Activated CD8-positive, alpha-beta memory T cell treated with anti-CD3 and anti-CD28 coated beads, Interleukin-2, amount 10 ng/mL, durations not matched to agents 7 days and 5 days (primary cell): ENCODE results near the gene UNC5B. TPM values are rescaled to one million over a fixed set of nuclear protein-coding genes. Genes with fewer than 3 reads are reported as not detected.

Experiments used
- ATAC-seq: fragments of 150-1000 bp; cut with Tn5 transposase; one replicate; pipeline ENCODE4 v1.10.0; 2021; ENCODE audit warnings: moderate library complexity
- CTCF ChIA-PET: fragments of 350-600 bp; sonication (Branson Sonifier 250); formaldehyde crosslinking; loops from one replicate; lab custom pipeline; 2021; ENCODE audit warnings: antibody characterized with exemption; lab: Charles Lee
- DNase-seq: peaks from one replicate; pipeline ENCODE4 v3.0.0-alpha.2; 2020
- H3K27ac Mint-ChIP-seq: one replicate; pipeline ENCODE4 v1.8.0; 2021; ENCODE audit warnings: mild to moderate bottlenecking, mixed read lengths
- H3K27me3 Mint-ChIP-seq: one replicate; pipeline ENCODE4 v1.8.0; 2021; ENCODE audit warnings: mixed read lengths
- H3K36me3 Mint-ChIP-seq: one replicate; pipeline ENCODE4 v1.8.0; 2021; ENCODE audit warnings: mild to moderate bottlenecking, mixed read lengths
- H3K4me1 Mint-ChIP-seq: one replicate; pipeline ENCODE4 v1.8.0; 2021; ENCODE audit warnings: mixed read lengths
- H3K4me3 Mint-ChIP-seq: one replicate; pipeline ENCODE4 v1.8.0; 2021; ENCODE audit warnings: mild to moderate bottlenecking, moderate library complexity, mixed read lengths
- H3K9me3 Mint-ChIP-seq: one replicate; pipeline ENCODE4 v1.8.0; 2022; ENCODE audit warnings: low read depth, mixed read lengths
- total RNA-seq, 2 experiments: library from RNA; stranded (reverse); gene quantifications; one replicate each; pipeline ENCODE4 v1.2.3, GENCODE V29; 2021

Gene UNC5B
- total RNA-seq, 2 experiments from 2014 or later: 0.06 TPM; not detected in 1

DNA sequence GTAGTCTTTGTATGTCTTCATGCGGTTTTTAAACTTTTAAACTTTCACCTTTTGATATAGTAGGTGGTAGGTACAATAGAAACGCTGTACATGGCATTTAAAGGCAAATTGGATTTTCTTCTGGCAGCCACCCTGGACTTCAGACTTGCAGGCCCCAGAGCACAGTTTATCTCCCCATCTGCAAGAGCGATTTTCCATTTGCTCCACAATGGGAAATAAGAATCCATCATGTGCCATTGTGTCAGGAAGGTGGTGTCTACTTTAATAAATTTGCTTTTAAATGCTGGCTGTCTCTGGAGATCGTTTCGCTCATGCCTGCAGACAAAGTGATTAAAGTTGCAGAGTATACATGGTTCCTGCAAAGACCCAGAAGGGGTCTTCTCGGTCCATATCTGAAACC is 38.9 kb downstream of the UNC5B start:
- DNase-seq (no peak), ATAC-seq (no peak)
- Mint-ChIP-seq H3K27ac (no peak overlapping the region), H3K9me3 (no peaks in the 10 kb centered on the region), H3K4me1 (no peaks in the 10 kb centered on the region), H3K27me3 (no peaks in the 10 kb centered on the region), H3K36me3 (no peaks in the 10 kb centered on the region), H3K4me3 (no peak overlapping the region)
- CTCF ChIA-PET: no interaction called here

- ATAC-seq (no peak), DNase-seq (no peak)
- no peaks in the 10 kb centered on the region for H3K36me3 Mint-ChIP-seq
- no peaks in the 10 kb centered on the region for H3K4me1 Mint-ChIP-seq
- H3K27me3 Mint-ChIP-seq: no peaks in the 10 kb centered on the region
- H3K4me3 Mint-ChIP-seq: no peak overlapping the region
- CTCF ChIA-PET: no interaction called here
- no peaks in the 10 kb centered on the region for H3K9me3 Mint-ChIP-seq
- H3K27ac Mint-ChIP-seq: no peak overlapping the region
Measured at GRCh38 chr10:71252220-71252619, 39.9 kb downstream of the UNC5B start.

GRCh38 chr10:71253981-71254818 is 41.8 kb downstream of the UNC5B start:
- CTCF ChIA-PET: no interaction called here
- H3K9me3 Mint-ChIP-seq: no peaks in the 10 kb centered on the region
- no peaks in the 10 kb centered on the region for H3K27me3 Mint-ChIP-seq

DNA sequence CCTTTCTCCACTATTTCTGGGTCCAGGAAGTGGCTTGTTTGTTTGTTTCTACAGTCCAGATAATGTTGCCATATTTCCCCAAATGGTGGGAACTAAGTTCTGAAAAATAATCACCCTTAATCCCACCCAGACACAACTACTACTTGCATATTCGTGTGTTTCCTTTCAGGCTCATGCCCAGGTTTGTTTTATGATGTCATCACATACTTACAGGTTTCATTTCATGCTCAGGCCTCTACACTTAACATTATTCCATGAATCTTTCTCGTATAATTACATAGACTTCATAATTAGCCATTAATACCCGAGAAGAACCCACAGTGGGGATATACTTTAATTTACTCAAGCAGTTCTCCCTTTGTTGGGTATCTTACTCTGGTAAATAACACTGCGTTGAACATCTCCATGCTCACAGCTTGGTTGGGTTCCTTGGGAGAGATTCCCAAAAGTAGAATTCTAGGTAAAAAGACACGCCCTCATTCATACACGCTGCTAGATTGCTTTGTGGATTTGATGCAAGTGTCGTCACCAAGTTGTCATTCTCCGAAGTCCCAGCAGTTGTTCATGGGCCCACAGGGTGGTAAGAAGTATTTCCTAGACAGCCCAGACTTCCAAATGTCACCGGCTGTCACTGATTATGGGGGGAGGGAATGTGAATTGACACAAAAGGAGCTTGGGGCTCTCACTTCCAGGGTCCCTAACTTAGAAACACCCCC is 42.6 kb downstream of the UNC5B start:
- H3K36me3 Mint-ChIP-seq: no peaks in the 10 kb centered on the region
- ATAC-seq (no peak), DNase-seq (no peak)
- no peaks in the 10 kb centered on the region for H3K27me3 Mint-ChIP-seq
- H3K27ac Mint-ChIP-seq: no peak overlapping the region
- no peak overlapping the region for H3K4me3 Mint-ChIP-seq
- CTCF ChIA-PET: no interaction called here
- H3K4me1 Mint-ChIP-seq: no peaks in the 10 kb centered on the region
- H3K9me3 Mint-ChIP-seq: no peaks in the 10 kb centered on the region

More at GRCh38 chr10:71253981-71254818, 41.8 kb downstream of the UNC5B start:
- no peak overlapping the region for H3K27ac Mint-ChIP-seq
- no peaks in the 10 kb centered on the region for H3K36me3 Mint-ChIP-seq
- DNase-seq (no peak), ATAC-seq (no peak)
- H3K4me3 Mint-ChIP-seq: no peak overlapping the region
- no peaks in the 10 kb centered on the region for H3K4me1 Mint-ChIP-seq

- no peak overlapping the region for H3K4me3 Mint-ChIP-seq
- H3K4me1 Mint-ChIP-seq: no peaks in the 10 kb centered on the region
- no peaks in the 10 kb centered on the region for H3K9me3 Mint-ChIP-seq
- H3K27ac Mint-ChIP-seq: no peak overlapping the region
- CTCF ChIA-PET: no interaction called here
- DNase-seq (no peak), ATAC-seq (no peak)
- H3K36me3 Mint-ChIP-seq: no peaks in the 10 kb centered on the region
- no peaks in the 10 kb centered on the region for H3K27me3 Mint-ChIP-seq
Measured at GRCh38 chr10:71255550-71255807, 43.1 kb downstream of the UNC5B start.

GRCh38 chr10:71255808-71256660 is 43.7 kb downstream of the UNC5B start:
- no peak for ATAC-seq

DNA sequence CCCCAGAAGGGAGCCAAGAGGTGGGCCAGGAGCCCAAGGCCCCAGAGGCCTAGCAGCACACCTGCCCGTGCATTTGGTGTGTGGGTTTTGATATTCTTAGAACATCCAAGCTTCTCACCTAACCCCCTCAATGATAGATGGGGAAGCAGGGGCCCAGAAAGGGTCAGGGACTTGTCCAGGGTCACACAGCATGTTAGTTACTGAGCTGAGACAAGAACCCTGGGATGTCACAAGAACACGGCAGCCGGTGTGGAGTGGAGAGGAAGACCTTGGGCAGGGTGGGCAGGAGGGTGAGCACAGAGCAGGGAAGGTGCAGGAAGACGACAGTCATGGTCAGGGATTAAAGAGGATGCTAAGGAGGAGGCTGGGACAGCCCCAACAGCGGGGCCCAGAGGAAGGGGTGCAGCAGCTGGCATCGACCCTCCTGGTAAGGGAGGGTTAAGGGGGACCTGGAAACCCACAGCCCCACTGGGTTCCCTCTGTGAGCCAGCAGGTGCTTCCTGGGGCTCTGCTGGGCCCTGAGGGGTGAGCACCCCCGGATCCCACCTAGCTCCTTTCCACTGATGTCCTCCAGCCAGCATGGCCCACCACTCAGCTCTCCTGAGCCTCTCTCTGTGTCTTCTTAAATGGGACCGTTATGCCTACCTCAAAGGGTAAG is 44.4 kb downstream of the UNC5B start:
- Mint-ChIP-seq H3K27ac (no peak overlapping the region), H3K4me3 (no peak overlapping the region), H3K27me3 (no peaks in the 10 kb centered on the region), H3K9me3 (no peaks in the 10 kb centered on the region), H3K36me3 (no peaks in the 10 kb centered on the region), H3K4me1 (no peaks in the 10 kb centered on the region)
- ATAC-seq: no peak
- DNase-seq: no peak
- CTCF ChIA-PET: no interaction called here

More at GRCh38 chr10:71255808-71256660, 43.7 kb downstream of the UNC5B start:
- DNase-seq: no peak
- no peak overlapping the region for H3K27ac Mint-ChIP-seq
- H3K36me3 Mint-ChIP-seq: no peaks in the 10 kb centered on the region
- H3K9me3 Mint-ChIP-seq: no peaks in the 10 kb centered on the region
- no peaks in the 10 kb centered on the region for H3K4me1 Mint-ChIP-seq
- CTCF ChIA-PET: no interaction called here
- no peak overlapping the region for H3K4me3 Mint-ChIP-seq
- H3K27me3 Mint-ChIP-seq: no peaks in the 10 kb centered on the region

DNA sequence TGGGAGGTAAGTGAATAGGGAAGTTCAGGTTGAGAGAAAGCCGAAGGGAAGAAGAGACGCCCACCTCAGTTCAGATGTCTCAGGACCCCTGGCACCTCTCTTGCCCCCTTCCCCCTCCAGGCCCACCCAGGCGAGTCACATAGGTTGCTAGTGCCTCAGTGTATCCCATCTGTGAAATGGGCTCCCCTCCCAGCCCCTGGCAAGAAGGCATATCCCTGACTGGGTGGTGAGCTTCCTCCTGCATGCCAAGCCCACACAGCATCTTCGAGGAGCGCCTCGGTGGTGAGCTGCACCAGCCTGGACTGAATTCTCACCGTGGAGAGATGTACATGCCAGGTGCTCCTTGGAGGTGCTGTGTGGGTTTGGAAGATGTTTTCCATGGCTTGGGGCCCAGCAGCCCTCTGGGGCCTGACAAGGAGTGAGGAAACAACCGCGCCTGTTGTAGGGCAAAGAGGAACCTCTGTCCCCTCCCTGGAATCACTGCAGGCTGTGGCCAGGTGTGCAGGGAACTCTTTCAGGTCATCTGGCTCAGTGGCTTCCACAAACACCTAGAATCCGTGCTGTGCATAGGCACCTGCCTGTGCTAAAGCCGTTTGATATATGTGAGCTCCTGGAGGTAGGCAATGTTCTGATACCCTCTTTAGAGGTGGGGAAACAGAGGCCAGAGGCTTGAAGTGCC is 45.1 kb downstream of the UNC5B start:
- CTCF ChIA-PET: interaction anchor here (0.9 kb wide), 1 partner anchor 13 kb away, joined by 3 read pairs; no protein-coding TSS in a partner anchor
- ATAC-seq: no peak
- DNase-seq: no peak
- H3K4me1 Mint-ChIP-seq: no peaks in the 10 kb centered on the region
- no peaks in the 10 kb centered on the region for H3K27me3 Mint-ChIP-seq
- no peaks in the 10 kb centered on the region for H3K36me3 Mint-ChIP-seq
- no peak overlapping the region for H3K4me3 Mint-ChIP-seq
- H3K9me3 Mint-ChIP-seq: no peaks in the 10 kb centered on the region
- H3K27ac Mint-ChIP-seq: no peak overlapping the region

DNA sequence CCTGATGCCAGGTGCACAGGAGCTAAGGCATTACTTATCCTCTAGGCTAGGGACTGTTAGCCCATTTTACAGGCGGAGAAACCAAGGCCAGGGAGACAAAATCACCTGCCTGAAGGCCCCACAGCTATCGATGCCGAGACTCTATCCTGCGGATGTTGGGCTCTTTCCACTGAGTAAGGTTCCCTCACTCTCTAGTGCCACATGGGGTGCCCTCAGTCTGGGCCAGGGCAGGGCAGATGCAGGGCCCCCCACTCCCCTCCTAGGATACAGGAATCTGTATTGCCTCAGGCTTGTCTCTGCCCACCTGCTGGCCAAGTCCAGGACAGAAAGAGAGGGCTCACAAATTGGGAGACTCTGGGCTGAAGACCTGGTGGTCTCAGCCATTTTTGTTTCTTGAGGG is 45.7 kb downstream of the UNC5B start:
- no peak for ATAC-seq
- CTCF ChIA-PET: interaction anchor here (0.9 kb wide), 1 partner anchor 12 kb away, joined by 3 read pairs; no protein-coding TSS in a partner anchor
- no peaks in the 10 kb centered on the region for H3K4me1 Mint-ChIP-seq

DNA sequence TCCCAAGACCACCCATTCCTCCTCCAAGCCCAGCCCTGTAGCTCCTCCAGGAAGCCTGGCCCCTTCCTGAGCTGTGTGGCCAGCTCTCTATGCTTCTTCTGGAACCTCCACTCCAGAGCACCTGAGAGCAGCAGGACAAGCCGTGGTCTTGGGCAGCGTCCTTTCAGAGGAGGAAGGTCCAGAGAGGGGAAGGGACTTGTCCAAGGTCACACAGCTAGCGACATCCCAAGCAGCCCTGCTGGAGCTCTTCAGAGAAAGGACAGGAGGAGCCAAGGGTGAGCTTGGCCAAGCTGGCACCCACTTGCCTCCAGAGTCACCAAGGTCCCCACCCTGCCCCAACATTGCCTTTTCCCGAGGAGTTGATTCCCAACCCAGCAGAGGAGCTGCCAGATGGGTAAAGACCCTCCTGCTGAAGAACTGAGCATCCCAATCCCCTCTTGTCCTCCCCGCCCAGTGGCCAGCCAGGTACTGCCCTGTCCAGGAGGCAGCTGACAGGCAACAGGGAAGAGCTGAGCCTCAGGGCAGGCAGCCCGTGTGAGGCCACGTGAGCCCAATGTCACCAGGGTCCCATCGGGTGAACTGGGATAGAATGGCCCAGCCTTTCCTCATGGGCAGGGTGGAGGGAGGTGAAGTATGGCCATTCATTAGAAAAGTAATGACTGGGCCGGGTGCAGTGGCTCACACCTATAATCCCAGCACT is 46.2 kb downstream of the UNC5B start:
- no peaks in the 10 kb centered on the region for H3K27me3 Mint-ChIP-seq
- no peak for ATAC-seq
- H3K27ac Mint-ChIP-seq: no peak overlapping the region

More for the DNA sequence above, 45.7 kb downstream of the UNC5B start:
- Mint-ChIP-seq H3K4me3 (no peak overlapping the region), H3K27me3 (no peaks in the 10 kb centered on the region), H3K27ac (no peak overlapping the region), H3K36me3 (no peaks in the 10 kb centered on the region), H3K9me3 (no peaks in the 10 kb centered on the region)
- DNase-seq: no peak

DNA sequence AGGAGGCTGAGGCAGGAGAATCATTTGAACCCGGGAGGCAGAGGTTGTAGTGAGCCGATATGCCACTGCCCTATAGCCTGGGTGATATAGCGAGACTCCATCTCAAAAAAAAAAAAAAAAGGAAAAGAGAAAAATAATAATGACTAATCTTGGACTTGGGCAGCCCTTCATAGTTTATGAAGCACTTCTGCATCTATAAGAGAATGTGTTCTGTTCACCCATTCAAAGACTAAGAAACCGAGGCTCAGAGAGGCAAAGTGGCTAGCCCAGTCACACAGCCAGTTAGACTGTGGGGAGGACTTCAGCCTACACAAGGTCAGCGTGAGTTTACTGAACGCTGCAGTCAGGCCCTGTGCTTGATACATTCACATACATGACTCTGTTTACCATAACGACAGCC is 46.9 kb downstream of the UNC5B start:
- H3K9me3 Mint-ChIP-seq: no peaks in the 10 kb centered on the region
- DNase-seq (no peak), ATAC-seq (no peak)
- H3K4me1 Mint-ChIP-seq: no peaks in the 10 kb centered on the region
- CTCF ChIA-PET: no interaction called here
- no peak overlapping the region for H3K4me3 Mint-ChIP-seq
- H3K27ac Mint-ChIP-seq: no peak overlapping the region
- H3K36me3 Mint-ChIP-seq: no peaks in the 10 kb centered on the region
- H3K27me3 Mint-ChIP-seq: no peaks in the 10 kb centered on the region

More for the DNA sequence above, 46.2 kb downstream of the UNC5B start:
- CTCF ChIA-PET: interaction anchor here (0.9 kb wide), 1 partner anchor 12 kb away, joined by 3 read pairs; no protein-coding TSS in a partner anchor
- no peaks in the 10 kb centered on the region for H3K4me1 Mint-ChIP-seq
- no peak overlapping the region for H3K4me3 Mint-ChIP-seq
- no peaks in the 10 kb centered on the region for H3K36me3 Mint-ChIP-seq
- no peaks in the 10 kb centered on the region for H3K9me3 Mint-ChIP-seq
- DNase-seq: no peak

- H3K36me3 Mint-ChIP-seq: no peaks in the 10 kb centered on the region
- ATAC-seq: no peak
Measured at GRCh38 chr10:71259815-71260501, 47.6 kb downstream of the UNC5B start.

More at GRCh38 chr10:71259815-71260501, 47.6 kb downstream of the UNC5B start:
- H3K4me1 Mint-ChIP-seq: no peaks in the 10 kb centered on the region
- CTCF ChIA-PET: no interaction called here
- no peaks in the 10 kb centered on the region for H3K27me3 Mint-ChIP-seq
- no peak overlapping the region for H3K4me3 Mint-ChIP-seq
- no peaks in the 10 kb centered on the region for H3K9me3 Mint-ChIP-seq
- DNase-seq: no peak
- no peak overlapping the region for H3K27ac Mint-ChIP-seq
